Natural killer cell treated with Interleukin-12 subunit alpha and Interleukin-12 subunit beta and Interleukin-15 and Interleukin-18, amount 100 ng/mL, for 72 hours (primary cell): ENCODE data around the gene AMER2. TPM values are rescaled to one million over a fixed set of nuclear protein-coding genes. Genes with fewer than 3 reads are reported as not detected.

Experiments used
- ATAC-seq, 2 donors: fragments of 150-1000 bp; cut with Tn5 transposase in 1 of 2; sonication (Bioruptor Pico), chemical (Tn5 transposase) in 1 of 2; 2 replicates each; pipeline ENCODE4 v1.10.0; 2021
- DNase-seq: peaks from one replicate; pipeline ENCODE4 v3.0.0; 2022; ENCODE audit warnings: low spot score
- H3K27ac Mint-ChIP-seq, 2 donors: 1 replicate in 1 of 2; 2 replicates in 1 of 2; pipeline ENCODE4 v1.8.0; 2022; ENCODE audit warnings: mixed read lengths in 2 of 2, mild to moderate bottlenecking in 1 of 2, moderate library complexity in 1 of 2
- H3K27me3 Mint-ChIP-seq, 2 donors: 1 replicate in 1 of 2; 2 replicates in 1 of 2; pipeline ENCODE4 v1.8.0; 2022; ENCODE audit warnings: mixed read lengths in 2 of 2
- H3K36me3 Mint-ChIP-seq: one replicate; pipeline ENCODE4 v1.8.0; 2022; ENCODE audit warnings: mixed read lengths
- H3K4me1 Mint-ChIP-seq, 2 donors: 1 replicate in 1 of 2; 2 replicates in 1 of 2; pipeline ENCODE4 v1.8.0; 2022; ENCODE audit warnings: low read depth in 2 of 2, mixed read lengths in 2 of 2, mild to moderate bottlenecking in 1 of 2
- H3K4me3 Mint-ChIP-seq: one replicate; pipeline ENCODE4 v1.8.0; 2022; ENCODE audit warnings: mixed read lengths
- H3K9me3 Mint-ChIP-seq: 2 replicates; pipeline ENCODE4 v1.8.0; 2022; ENCODE audit warnings: mixed read lengths
- total RNA-seq, 2 donors: library from RNA; stranded (reverse); gene quantifications; one replicate each; pipeline ENCODE4 v1.2.3, GENCODE V29; 2022

AMER2 gene
- total RNA-seq, 2 donors from 2014 or later, result not detected

- H3K4me1 Mint-ChIP-seq, result no peaks in the 10 kb centered on the region
- no peaks in the 10 kb centered on the region for H3K36me3 Mint-ChIP-seq
- ATAC-seq (no peak), DNase-seq (no peak)
- H3K27me3 Mint-ChIP-seq, result peaks cover 26 to 58% of the 10 kb centered on the region in 2 donors
- no peak overlapping the region for H3K4me3 Mint-ChIP-seq
- no peaks in the 10 kb centered on the region for H3K9me3 Mint-ChIP-seq
- no peak overlapping the region for H3K27ac Mint-ChIP-seq
Measured at GRCh38 chr13:25118378-25118905, 53.6 kb downstream of the AMER2 start.

GRCh38 chr13:25117312-25117711, 54.8 kb downstream of the AMER2 start:
- H3K4me1 Mint-ChIP-seq, result no peaks in the 10 kb centered on the region
- H3K27me3 Mint-ChIP-seq, result peaks cover 24 to 50% of the 10 kb centered on the region in 2 donors
- ATAC-seq (no peak), DNase-seq (no peak)
- no peak overlapping the region for H3K27ac Mint-ChIP-seq
- H3K4me3 Mint-ChIP-seq, result no peak overlapping the region
- H3K9me3 Mint-ChIP-seq, result no peaks in the 10 kb centered on the region
- no peaks in the 10 kb centered on the region for H3K36me3 Mint-ChIP-seq

- Mint-ChIP-seq H3K9me3 (no peaks in the 10 kb centered on the region), H3K36me3 (no peaks in the 10 kb centered on the region), H3K27me3 (peaks cover 24 to 44% of the 10 kb centered on the region in 2 donors), H3K27ac (no peak overlapping the region), H3K4me1 (no peaks in the 10 kb centered on the region), H3K4me3 (no peak overlapping the region)
- DNase-seq (no peak), ATAC-seq (no peak)
Measured at GRCh38 chr13:25116044-25116443, 56.0 kb downstream of the AMER2 start.

GRCh38 chr13:25114220-25114619, 57.9 kb downstream of the AMER2 start:
- Mint-ChIP-seq H3K9me3 (no peaks in the 10 kb centered on the region), H3K4me1 (no peaks in the 10 kb centered on the region), H3K4me3 (no peak overlapping the region), H3K27me3 (peaks cover 22 to 32% of the 10 kb centered on the region in 2 donors), H3K36me3 (no peaks in the 10 kb centered on the region), H3K27ac (no peak overlapping the region)
- DNase-seq (peak; percentile 65), ATAC-seq (peak; percentile 54 to 65)

- no peaks in the 10 kb centered on the region for H3K4me1 Mint-ChIP-seq
- H3K27ac Mint-ChIP-seq, result no peak overlapping the region
- H3K9me3 Mint-ChIP-seq, result no peaks in the 10 kb centered on the region
- no peak overlapping the region for H3K4me3 Mint-ChIP-seq
- DNase-seq (no peak), ATAC-seq (no peak)
- H3K36me3 Mint-ChIP-seq, result no peaks in the 10 kb centered on the region
- peaks cover 20 to 35% of the 10 kb centered on the region in 2 donors for H3K27me3 Mint-ChIP-seq
Measured at GRCh38 chr13:25112695-25113255, 59.3 kb downstream of the AMER2 start.

Other genes starting within 250 kb of the AMER2 start
- gene PABPC3, start 76.2 kb downstream of the AMER2 start, total RNA-seq, result under 1 TPM in 1 of 2 donors, not detected in 1; 0.11 TPM
- 10 to 100 TPM; 20.5 to 31.1 TPM for gene MTMR6, start 115.2 kb upstream of the AMER2 start, total RNA-seq
- 100 to 1,000 TPM; 120 to 163 TPM for gene NUP58, start 129.3 kb upstream of the AMER2 start, total RNA-seq
- gene ATP8A2, start 199.7 kb upstream of the AMER2 start, total RNA-seq, result under 1 TPM; 0.10 to 0.14 TPM